HL-60 (cell line): ENCODE results near the gene ADSS1.

Experiments
- CTCF ChIP-seq: IDR thresholded peaks from one replicate; pipeline ENCODE4 v1.5.1; 2011; ENCODE audit warnings: low read length, control low read depth, inconsistent platforms; ENCODE audit not compliant: insufficient read depth
- POLR2AphosphoS5 ChIP-seq: IDR thresholded peaks from 2 replicates; pipeline ENCODE4 v1.6.1; 2012; ENCODE audit warnings: low read depth
- SPI1 ChIP-seq: IDR thresholded peaks from 2 replicates; pipeline ENCODE4 v1.6.1; 2012; ENCODE audit warnings: low read depth, mild to moderate bottlenecking, borderline replicate concordance

GRCh38 chr14:104699426-104699748 is 24.6 kb upstream of the ADSS1 start:
- TF ChIP-seq CTCF (no peak), SPI1 (no peak), POLR2AphosphoS5 (no peak)
